Prostate gland (tissue), 2 donors: ENCODE data around the gene C1QTNF12. TPM values are rescaled to one million over a fixed set of nuclear protein-coding genes. Genes with fewer than 3 reads are reported as not detected.

Experiments used
- DNase-seq: peaks from one replicate; pipeline ENCODE4 v3.0.0-alpha.2; 2019; ENCODE audit warnings: low spot score
- H3K27ac ChIP-seq, 2 donors: fragments of 200-600 bp; sonication (generic); 2 replicates each; pipeline ENCODE4 v1.5.1; 2017 to 2019
- H3K27me3 ChIP-seq: fragments of 200-600 bp; sonication (generic); replicated peaks from 2 replicates; pipeline ENCODE4 v1.5.1; 2019; ENCODE audit not compliant: insufficient read depth
- H3K36me3 ChIP-seq, 2 donors: fragments of 200-600 bp; sonication (generic); 1 replicate in 1 of 2; 2 replicates in 1 of 2; pipeline versions ENCODE4 v1.5.1 to v1.8.1; 2017 to 2019
- H3K4me1 ChIP-seq: fragments of 200-600 bp; sonication (generic); replicated peaks from 2 replicates; pipeline ENCODE4 v1.5.1; 2019
- H3K4me3 ChIP-seq, 2 donors: fragments of 200-600 bp; sonication (generic); 2 replicates each; pipeline ENCODE4 v1.5.1; 2017 to 2019
- H3K9me3 ChIP-seq: fragments of 200-600 bp; sonication (generic); 2 replicates; pipeline ENCODE4 v1.5.1; 2017
- POLR2A ChIP-seq: fragments of 450-650 bp; IDR thresholded peaks from one replicate; pipeline ENCODE4 v1.6.1; 2016; ENCODE audit warnings: antibody characterized with exemption, mild to moderate bottlenecking
- POLR2AphosphoS5 ChIP-seq: sonication (generic); formaldehyde crosslinking; IDR thresholded peaks from one replicate; pipeline ENCODE4 v1.6.1; 2017; ENCODE audit warnings: antibody characterized with exemption
- WGBS: methylation state at CpG from one replicate; pipeline ENCODE4 v1.1.5; 2018; 5-methylcytosine and 5-hydroxymethylcytosine counted together
- intact Hi-C: fragments of 100-400 bp; cut with DNase I; formaldehyde crosslinking; loops from one replicate; pipeline ENCODE4 v1.14.2; 2022
- total RNA-seq, 2 donors: library from RNA; depleted of rRNA; stranded (reverse); fragments of >200 nt; gene quantifications; one replicate each; pipeline ENCODE4 v1.1.0, GENCODE V29; 2016
- TF ChIP-seq, protein P1 (sequence below), 4 experiments: fragments of 200-600 bp in 2 of 4; fragments of 450-650 bp in 2 of 4; sonication (generic) in 2 of 4; IDR thresholded peaks; 1 replicate in 3 of 4; 2 replicates in 1 of 4; pipeline ENCODE4 v1.5.1; 2016 to 2019; ENCODE audit warnings: antibody characterized with exemption in 4 of 4, mild to moderate bottlenecking in 2 of 4, moderate library complexity in 2 of 4

C1QTNF12 gene
- total RNA-seq, 2 donors from 2014 or later = 3.4 TPM; not detected in 1

DNA sequence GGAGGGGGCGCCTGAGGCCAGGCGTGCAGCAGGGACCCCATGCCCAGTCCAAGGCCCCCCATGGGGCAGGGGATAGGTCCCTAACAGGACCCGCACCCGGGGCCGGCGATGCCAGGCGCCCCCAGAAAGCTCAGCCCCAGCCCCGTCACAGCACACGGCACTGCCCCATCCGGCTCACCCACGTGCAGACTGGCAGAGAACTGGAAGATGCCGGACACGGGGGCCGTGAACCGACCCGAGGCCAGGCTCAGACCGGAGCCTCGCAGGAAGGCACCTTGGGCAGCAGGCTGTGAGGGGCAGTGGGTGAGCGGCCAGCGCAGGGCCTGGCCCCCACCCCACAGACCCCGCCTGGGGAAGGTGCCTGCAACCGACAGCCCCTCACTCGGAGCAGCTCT, 3.3 kb downstream of the C1QTNF12 start:
- no peak for DNase-seq
- intact Hi-C loops = no loop called here
- Histone ChIP-seq H3K27me3 (peaks cover 5% of the 10 kb centered on the region), H3K4me1 (no peaks in the 10 kb centered on the region), H3K4me3 (no peak overlapping the region), H3K36me3 (no peaks in the 10 kb centered on the region), H3K9me3 (no peaks in the 10 kb centered on the region), H3K27ac (no peak overlapping the region)
- TF ChIP-seq POLR2A (no peak), POLR2AphosphoS5 (no peak)
- TF ChIP-seq, protein P1, sequence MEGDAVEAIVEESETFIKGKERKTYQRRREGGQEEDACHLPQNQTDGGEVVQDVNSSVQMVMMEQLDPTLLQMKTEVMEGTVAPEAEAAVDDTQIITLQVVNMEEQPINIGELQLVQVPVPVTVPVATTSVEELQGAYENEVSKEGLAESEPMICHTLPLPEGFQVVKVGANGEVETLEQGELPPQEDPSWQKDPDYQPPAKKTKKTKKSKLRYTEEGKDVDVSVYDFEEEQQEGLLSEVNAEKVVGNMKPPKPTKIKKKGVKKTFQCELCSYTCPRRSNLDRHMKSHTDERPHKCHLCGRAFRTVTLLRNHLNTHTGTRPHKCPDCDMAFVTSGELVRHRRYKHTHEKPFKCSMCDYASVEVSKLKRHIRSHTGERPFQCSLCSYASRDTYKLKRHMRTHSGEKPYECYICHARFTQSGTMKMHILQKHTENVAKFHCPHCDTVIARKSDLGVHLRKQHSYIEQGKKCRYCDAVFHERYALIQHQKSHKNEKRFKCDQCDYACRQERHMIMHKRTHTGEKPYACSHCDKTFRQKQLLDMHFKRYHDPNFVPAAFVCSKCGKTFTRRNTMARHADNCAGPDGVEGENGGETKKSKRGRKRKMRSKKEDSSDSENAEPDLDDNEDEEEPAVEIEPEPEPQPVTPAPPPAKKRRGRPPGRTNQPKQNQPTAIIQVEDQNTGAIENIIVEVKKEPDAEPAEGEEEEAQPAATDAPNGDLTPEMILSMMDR (IDR thresholded peaks at IDR 0.05) = no peak
- 97% methylated on average over 18 of the region's 23 CpGs for WGBS

DNA sequence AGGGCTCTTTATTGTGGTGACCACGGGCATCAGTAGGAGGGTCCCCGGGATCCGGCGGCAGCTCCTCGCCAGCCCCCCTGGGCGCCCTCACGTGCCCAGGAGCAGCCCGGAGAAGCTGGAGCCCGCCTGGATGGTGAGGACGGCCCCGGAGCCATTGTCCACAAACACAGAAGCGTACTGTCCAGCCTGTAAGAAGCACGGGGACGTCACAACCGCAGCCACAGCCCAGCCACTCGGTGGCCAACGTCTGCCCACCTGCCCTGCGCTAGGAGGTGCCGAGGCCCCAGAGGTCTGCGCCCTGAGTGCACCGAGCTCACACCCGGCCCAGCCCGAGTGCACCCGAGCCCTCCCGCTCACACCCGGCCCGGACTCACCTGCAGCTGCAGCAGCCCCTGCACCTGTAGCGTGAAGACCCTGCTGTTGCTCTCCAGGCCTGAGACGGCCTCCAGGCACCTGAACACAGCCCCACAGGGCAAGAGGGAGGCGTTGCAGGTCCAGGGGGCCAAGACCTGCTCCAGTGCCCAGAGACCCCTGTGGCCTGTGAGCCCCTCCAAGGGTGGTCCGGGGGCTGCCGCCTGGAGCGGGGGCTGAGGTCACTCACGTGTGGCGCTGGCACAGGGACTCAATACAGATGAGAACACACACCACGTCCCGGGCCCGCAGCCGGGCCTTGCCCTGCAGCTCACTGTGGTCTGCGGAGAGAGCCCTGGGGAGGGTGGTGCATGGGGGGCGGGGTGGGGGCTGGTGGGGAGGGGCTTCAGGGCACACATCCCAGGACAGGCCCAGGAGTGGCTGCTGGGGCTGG, 3.9 kb downstream of the C1QTNF12 start:
- H3K27me3 ChIP-seq = peaks cover 4% of the 10 kb centered on the region
- 94% methylated on average over 34 of the region's 41 CpGs for WGBS
- no peaks in the 10 kb centered on the region for H3K9me3 ChIP-seq
- H3K4me3 ChIP-seq = no peak overlapping the region
- no peaks in the 10 kb centered on the region for H3K4me1 ChIP-seq
- intact Hi-C loops = no loop called here
- no peak overlapping the region for H3K27ac ChIP-seq
- DNase-seq = no peak
- H3K36me3 ChIP-seq = no peaks in the 10 kb centered on the region
- TF ChIP-seq POLR2AphosphoS5 (no peak), POLR2A (no peak)
- TF ChIP-seq, protein P1 (IDR thresholded peaks at IDR 0.05) = no peak

DNA sequence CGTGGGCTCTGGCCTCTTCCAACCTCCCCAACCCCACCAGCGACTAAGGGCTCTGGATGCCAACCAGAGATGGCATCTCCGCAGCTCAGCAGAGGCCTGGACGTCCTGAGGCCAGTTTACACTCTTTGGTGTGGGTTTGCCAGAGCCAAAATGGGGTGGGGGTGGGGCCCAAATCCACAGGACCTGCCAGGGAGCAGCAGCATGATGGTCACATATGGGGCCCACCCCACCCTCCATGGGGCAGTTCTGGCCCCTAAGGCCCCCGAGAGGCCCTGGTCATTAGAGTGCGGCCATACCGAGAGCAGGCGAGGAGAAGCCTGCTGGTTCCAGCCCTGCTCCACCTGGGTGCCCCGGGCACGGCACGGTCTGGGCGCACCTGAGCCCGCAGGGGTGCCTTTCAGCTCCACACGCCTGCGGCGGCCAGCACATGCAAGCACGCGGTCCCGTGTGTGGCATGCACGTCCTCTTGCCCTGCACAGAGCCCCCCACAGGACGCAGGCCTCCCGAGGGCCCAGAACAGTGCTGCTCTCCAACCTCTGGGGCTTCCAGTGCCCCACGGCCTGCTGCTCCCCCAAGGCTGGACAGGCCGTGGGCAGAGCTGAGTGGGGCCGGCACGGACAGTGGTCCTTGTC, 4.8 kb downstream of the C1QTNF12 start:
- H3K9me3 ChIP-seq = no peaks in the 10 kb centered on the region
- intact Hi-C loops = no loop called here
- H3K36me3 ChIP-seq = no peaks in the 10 kb centered on the region
- no peaks in the 10 kb centered on the region for H3K27me3 ChIP-seq
- no peak overlapping the region for H3K27ac ChIP-seq
- no peak overlapping the region for H3K4me3 ChIP-seq
- H3K4me1 ChIP-seq = no peaks in the 10 kb centered on the region
- WGBS = 82% methylated on average over 21 of the region's 26 CpGs
- TF ChIP-seq, protein P1 (IDR thresholded peaks at IDR 0.05) = no peak
- no peak for TF ChIP-seq POLR2A
- TF ChIP-seq POLR2AphosphoS5 = no peak
- DNase-seq = no peak

DNA sequence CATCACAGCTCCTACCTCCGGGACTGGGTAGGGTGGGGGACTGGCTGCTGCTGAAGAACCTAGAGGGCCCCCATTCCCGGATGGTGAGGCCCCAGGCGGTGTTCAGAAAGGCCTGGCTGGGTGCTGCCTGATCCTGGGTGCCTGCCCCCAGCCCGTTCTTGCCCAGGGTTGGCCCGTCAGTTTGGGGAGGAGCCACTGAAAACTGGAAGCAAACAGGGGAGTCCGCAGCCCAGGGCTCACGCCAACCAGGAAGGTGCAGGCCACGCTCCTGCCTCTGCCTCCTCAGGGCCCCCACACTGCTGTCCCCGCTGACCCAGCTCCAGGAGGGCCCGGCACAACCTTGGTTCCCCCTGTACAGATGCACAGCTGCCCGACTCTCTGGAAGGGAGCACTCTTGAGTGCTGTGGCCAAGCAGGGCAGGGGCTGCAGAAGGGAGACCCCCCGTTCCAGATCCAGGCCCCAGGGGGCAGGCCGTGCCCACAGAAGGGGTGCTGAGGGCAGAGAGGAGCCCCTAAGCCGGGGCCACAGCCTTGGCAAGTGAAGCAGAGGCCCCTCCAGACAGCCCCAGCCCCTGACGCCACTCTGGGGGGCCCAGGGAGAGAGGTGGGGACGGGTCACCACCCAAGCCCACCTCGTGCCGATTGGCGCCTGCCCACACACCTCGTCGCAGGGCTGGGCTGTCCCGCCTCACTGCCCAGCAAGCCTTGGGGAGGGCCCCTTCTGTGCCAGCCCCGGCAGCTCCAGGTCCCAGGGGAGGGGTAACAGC, 5.5 kb downstream of the C1QTNF12 start:
- H3K27ac ChIP-seq = no peak overlapping the region
- 64% methylated on average over 17 of the region's 23 CpGs for WGBS
- H3K27me3 ChIP-seq = no peaks in the 10 kb centered on the region
- H3K4me3 ChIP-seq = no peak overlapping the region
- H3K4me1 ChIP-seq = no peaks in the 10 kb centered on the region
- TF ChIP-seq, protein P1 (IDR thresholded peaks at IDR 0.05) = no peak
- no peak for TF ChIP-seq POLR2A
- TF ChIP-seq POLR2AphosphoS5 = no peak
- no peaks in the 10 kb centered on the region for H3K36me3 ChIP-seq
- DNase-seq = no peak
- intact Hi-C loops = no loop called here
- H3K9me3 ChIP-seq = no peaks in the 10 kb centered on the region
